ENCODE data around the gene MRPL10.

- TF ChIP-seq CTCF (IDR thresholded peaks at IDR 0.05; ENCODE audit: control extremely low read depth in 1 of 3, insufficient read depth in 1 of 3, low read depth in 1 of 3, low read length in 3 of 3) (no peak), EP300 (IDR thresholded peaks at IDR 0.05; ENCODE audit: borderline replicate concordance in 1 of 2, low read depth in 2 of 2, low read length in 2 of 2) (no peak), CHD2 (IDR thresholded peaks at IDR 0.05; ENCODE audit: low read length) (no peak), RBBP5 (IDR thresholded peaks at IDR 0.05; ENCODE audit: borderline replicate concordance, low read depth, low read length) (no peak)
- TF ChIP-seq, protein P1, sequence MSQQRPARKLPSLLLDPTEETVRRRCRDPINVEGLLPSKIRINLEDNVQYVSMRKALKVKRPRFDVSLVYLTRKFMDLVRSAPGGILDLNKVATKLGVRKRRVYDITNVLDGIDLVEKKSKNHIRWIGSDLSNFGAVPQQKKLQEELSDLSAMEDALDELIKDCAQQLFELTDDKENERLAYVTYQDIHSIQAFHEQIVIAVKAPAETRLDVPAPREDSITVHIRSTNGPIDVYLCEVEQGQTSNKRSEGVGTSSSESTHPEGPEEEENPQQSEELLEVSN (IDR thresholded peaks at IDR 0.05), result no peak
Measured at GRCh38 chr17:47792457-47792856, 38.9 kb downstream of the MRPL10 start.

Measured in H1 (cell line).